HG03103 (cell line): ENCODE data around the gene SLC25A21.
"Not testable (repeated sequence)": the region's sequence is repeated elsewhere in the genome, so short reads cannot be mapped to it uniquely, and the experiment has no call there.

Experiments used
- ATAC-seq: cut with Tn5 transposase; IDR thresholded peaks from one replicate; pipeline ENCODE4 v1.9.1; 2021; ENCODE audit warnings: low read depth; ENCODE audit not compliant: unreplicated experiment

The SLC25A21 gene

GRCh38 chr14:36746872-36747271 is 425.5 kb downstream of the SLC25A21 start:
- ATAC-seq: no peak

- ATAC-seq: no peak
Measured at GRCh38 chr14:36741858-36742257, 430.5 kb downstream of the SLC25A21 start.

GRCh38 chr14:36738269-36738668 is 434.1 kb downstream of the SLC25A21 start:
- no peak for ATAC-seq

- ATAC-seq: no peak
Measured at GRCh38 chr14:36726128-36726527, 446.3 kb downstream of the SLC25A21 start.

GRCh38 chr14:36724162-36724561 is 448.2 kb downstream of the SLC25A21 start:
- no peak for ATAC-seq

- no peak for ATAC-seq
Measured at GRCh38 chr14:36723530-36723929, 448.9 kb downstream of the SLC25A21 start.

GRCh38 chr14:36721877-36722276 is 450.5 kb downstream of the SLC25A21 start:
- ATAC-seq: no peak

GRCh38 chr14:36720657-36721056 is 451.7 kb downstream of the SLC25A21 start:
- no peak for ATAC-seq

- no peak for ATAC-seq
Measured at GRCh38 chr14:36719823-36720222, 452.6 kb downstream of the SLC25A21 start.

GRCh38 chr14:36718216-36718615 is 454.2 kb downstream of the SLC25A21 start:
- no peak for ATAC-seq

GRCh38 chr14:36717363-36717762 is 455.0 kb downstream of the SLC25A21 start:
- no peak for ATAC-seq

- no peak for ATAC-seq
Measured at GRCh38 chr14:36716614-36717184, 455.7 kb downstream of the SLC25A21 start.

- ATAC-seq: no peak
Measured at GRCh38 chr14:36713960-36714703, 458.3 kb downstream of the SLC25A21 start.

GRCh38 chr14:36707570-36707969 is 464.8 kb downstream of the SLC25A21 start:
- no peak for ATAC-seq

- ATAC-seq: no peak
Measured at GRCh38 chr14:36702474-36702873, 469.9 kb downstream of the SLC25A21 start.

GRCh38 chr14:36701132-36701531 is 471.3 kb downstream of the SLC25A21 start:
- no peak for ATAC-seq

- ATAC-seq: no peak
Measured at GRCh38 chr14:36700651-36701050, 471.8 kb downstream of the SLC25A21 start.

GRCh38 chr14:36699420-36699819 is 473.0 kb downstream of the SLC25A21 start:
- not testable (repeated sequence) for ATAC-seq

- no peak for ATAC-seq
Measured at GRCh38 chr14:36690311-36691040, 481.9 kb downstream of the SLC25A21 start.

- no peak for ATAC-seq
Measured at GRCh38 chr14:36684946-36685345, 487.5 kb downstream of the SLC25A21 start.

- ATAC-seq: no peak
Measured at GRCh38 chr14:36683083-36683724, 489.2 kb downstream of the SLC25A21 start.
